ENCODE data around the gene PGAP6. TPM values are rescaled to one million over a fixed set of nuclear protein-coding genes. Genes with fewer than 3 reads are reported as not detected.
A peak's percentile ranks its signal among the peaks of the same experiment; 100 is the strongest.

The PGAP6 gene
- total and polyA plus RNA-seq, 3 donors from 2014 or later: 121 to 265 (median 261) TPM

- TF ChIP-seq, protein P1, sequence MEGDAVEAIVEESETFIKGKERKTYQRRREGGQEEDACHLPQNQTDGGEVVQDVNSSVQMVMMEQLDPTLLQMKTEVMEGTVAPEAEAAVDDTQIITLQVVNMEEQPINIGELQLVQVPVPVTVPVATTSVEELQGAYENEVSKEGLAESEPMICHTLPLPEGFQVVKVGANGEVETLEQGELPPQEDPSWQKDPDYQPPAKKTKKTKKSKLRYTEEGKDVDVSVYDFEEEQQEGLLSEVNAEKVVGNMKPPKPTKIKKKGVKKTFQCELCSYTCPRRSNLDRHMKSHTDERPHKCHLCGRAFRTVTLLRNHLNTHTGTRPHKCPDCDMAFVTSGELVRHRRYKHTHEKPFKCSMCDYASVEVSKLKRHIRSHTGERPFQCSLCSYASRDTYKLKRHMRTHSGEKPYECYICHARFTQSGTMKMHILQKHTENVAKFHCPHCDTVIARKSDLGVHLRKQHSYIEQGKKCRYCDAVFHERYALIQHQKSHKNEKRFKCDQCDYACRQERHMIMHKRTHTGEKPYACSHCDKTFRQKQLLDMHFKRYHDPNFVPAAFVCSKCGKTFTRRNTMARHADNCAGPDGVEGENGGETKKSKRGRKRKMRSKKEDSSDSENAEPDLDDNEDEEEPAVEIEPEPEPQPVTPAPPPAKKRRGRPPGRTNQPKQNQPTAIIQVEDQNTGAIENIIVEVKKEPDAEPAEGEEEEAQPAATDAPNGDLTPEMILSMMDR (IDR thresholded peaks at IDR 0.05): no peak
- no peak for TF ChIP-seq POLR2A (IDR thresholded peaks at IDR 0.05)
- Histone ChIP-seq H3K27ac (peak overlapping the region; percentile 50 to 74), H3K4me3 (peak overlapping the region; percentile 71 to 85), H3K36me3 (ENCODE audit: low read depth, missing control alignments) (no peaks in the 10 kb centered on the region), H3K9me3 (no peaks in the 10 kb centered on the region), H3K4me1 (peaks cover 51% of the 10 kb centered on the region), H3K27me3 (no peaks in the 10 kb centered on the region)
- WGBS, 2 donors: 25 to 43% methylated on average over 31 to 33 of the region's 33 CpGs
- DNase-seq: no peak
- intact Hi-C loops (cut with DNase I; ENCODE audit: low total_unique reads): no loop called here
Measured at GRCh38 chr16:383326-384051, 1.7 kb upstream of the PGAP6 start.

DNA sequence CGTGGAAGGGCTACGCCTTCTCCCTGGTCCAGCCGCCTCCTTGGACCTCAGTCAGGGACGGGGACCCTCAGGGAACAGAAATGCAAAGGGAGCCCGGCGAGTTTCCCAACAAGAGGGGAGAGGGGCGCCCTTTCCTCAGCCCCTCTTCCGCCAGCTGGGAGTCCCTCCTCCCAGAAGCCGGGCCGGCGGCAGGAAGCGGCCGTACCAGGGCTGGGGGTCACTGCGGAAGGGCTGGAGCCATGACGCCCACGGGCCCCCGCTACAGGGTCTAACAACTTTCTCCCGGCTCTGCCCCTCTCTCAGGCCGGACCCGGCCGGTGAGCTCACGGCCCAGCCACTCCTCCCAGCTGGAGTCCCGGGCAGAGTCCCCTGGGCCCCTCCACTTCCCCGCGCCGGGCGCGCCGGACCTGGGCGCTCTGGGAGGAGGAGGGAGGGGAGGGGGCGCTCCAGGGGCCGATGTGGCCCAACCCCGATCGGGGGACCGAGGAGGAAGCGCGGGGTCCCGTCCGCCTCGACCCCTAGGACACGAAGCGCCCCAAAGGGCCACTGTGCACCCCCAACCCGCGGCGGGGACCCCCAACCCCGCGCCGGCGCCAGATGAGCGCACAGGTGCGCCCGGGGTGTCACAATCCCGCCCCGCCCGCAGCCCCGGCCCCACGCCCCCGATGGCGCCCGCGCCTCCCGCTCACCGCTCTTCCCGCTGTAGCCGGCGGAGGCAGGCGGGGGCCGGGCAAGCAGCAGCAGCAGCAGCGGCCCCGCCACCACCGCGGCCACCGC lies 578 bp downstream of the PGAP6 start:
- peaks cover 35% of the 10 kb centered on the region for H3K4me1 ChIP-seq
- intact Hi-C loops (cut with DNase I; ENCODE audit: low total_unique reads): no loop called here
- TF ChIP-seq, protein P1 (IDR thresholded peaks at IDR 0.05): no peak
- TF ChIP-seq POLR2A (IDR thresholded peaks at IDR 0.05): no peak
- no peaks in the 10 kb centered on the region for H3K36me3 ChIP-seq (ENCODE audit: low read depth, missing control alignments)
- no peaks in the 10 kb centered on the region for H3K27me3 ChIP-seq
- peak overlapping the region; percentile 59 to 68 for H3K27ac ChIP-seq
- H3K4me3 ChIP-seq: peak overlapping the region; percentile 71 to 83
- no peaks in the 10 kb centered on the region for H3K9me3 ChIP-seq
- no peak for DNase-seq
- WGBS, 2 donors: 1 to 2% methylated on average over 18 to 28 of the region's 73 CpGs

GRCh38 chr16:380762-381011 lies 1.1 kb downstream of the PGAP6 start:
- TF ChIP-seq, protein P1 (IDR thresholded peaks at IDR 0.05): no peak
- TF ChIP-seq POLR2A (IDR thresholded peaks at IDR 0.05): no peak
- no peaks in the 10 kb centered on the region for H3K36me3 ChIP-seq (ENCODE audit: low read depth, missing control alignments)
- peak overlapping the region; percentile 59 to 68 for H3K27ac ChIP-seq
- peaks cover 35% of the 10 kb centered on the region for H3K4me1 ChIP-seq
- H3K9me3 ChIP-seq: no peaks in the 10 kb centered on the region
- intact Hi-C loops (cut with DNase I; ENCODE audit: low total_unique reads): no loop called here
- no peak for DNase-seq
- peak overlapping the region; percentile 71 to 83 for H3K4me3 ChIP-seq
- WGBS, 2 donors: 9% methylated on average over 12 of the region's 12 CpGs; no CpG with 5 or more reads in 1 of the 2 donors
- no peaks in the 10 kb centered on the region for H3K27me3 ChIP-seq

DNA sequence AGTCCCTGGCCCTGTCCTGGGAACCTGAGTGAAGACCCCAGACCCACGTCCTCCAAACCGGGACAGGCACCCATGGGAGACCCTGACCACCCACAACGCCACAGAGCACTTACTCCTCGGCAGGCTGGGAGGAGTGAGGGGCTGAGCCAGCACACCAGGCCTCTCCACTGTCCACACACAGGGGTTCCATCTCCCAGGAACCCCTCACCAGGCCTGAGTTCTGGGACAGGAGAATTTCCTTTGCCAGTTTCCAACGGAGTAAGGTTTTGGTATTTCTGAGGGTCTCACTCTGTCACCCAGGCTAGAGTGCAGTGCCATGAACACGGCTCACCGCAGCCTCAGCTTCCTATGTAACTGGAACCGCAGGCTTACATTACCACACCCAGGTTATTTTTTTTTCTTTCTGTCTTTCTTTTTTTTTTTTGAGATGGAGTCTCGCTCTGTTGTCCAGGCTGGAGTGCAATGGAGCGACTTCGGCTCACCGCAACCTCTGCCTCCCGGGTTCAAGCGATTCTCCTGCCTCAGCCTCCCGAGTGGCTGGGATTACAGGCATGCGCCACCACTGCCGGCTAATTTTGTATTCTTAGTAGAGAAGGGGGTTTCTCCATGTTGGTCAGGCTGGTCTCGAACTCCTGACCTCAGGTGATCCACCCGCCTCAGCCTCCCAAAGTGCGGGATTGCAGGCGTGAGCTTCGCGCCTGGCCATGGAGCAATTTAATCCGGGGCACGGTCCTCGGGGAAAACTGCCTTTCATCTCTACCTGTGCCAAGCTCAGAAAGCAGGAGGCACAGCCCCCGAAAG lies 1.6 kb downstream of the PGAP6 start:
- Histone ChIP-seq H3K4me3 (peak overlapping the region in 1 of 2 donors; percentile 83), H3K4me1 (peaks cover 35% of the 10 kb centered on the region), H3K27ac (peak overlapping the region; percentile 41 to 68), H3K27me3 (no peaks in the 10 kb centered on the region), H3K9me3 (no peaks in the 10 kb centered on the region), H3K36me3 (ENCODE audit: low read depth, missing control alignments) (no peaks in the 10 kb centered on the region)
- DNase-seq: no peak
- intact Hi-C loops (cut with DNase I; ENCODE audit: low total_unique reads): no loop called here
- 73 to 78% methylated on average over 22 to 27 of the region's 27 CpGs for WGBS, 2 donors
- TF ChIP-seq, protein P1 (IDR thresholded peaks at IDR 0.05): no peak
- TF ChIP-seq POLR2A (IDR thresholded peaks at IDR 0.05): no peak
